Peyer's patch (tissue), 4 donors: ENCODE data around the gene TTC38.

Experiments used
- CTCF ChIP-seq, 6 experiments: fragments of 450-650 bp in 4 of 6; fragments of 200-600 bp in 2 of 6; sonication (generic) in 1 of 6; IDR thresholded peaks; one replicate each; pipeline ENCODE4 v1.5.1; 2017 to 2019; ENCODE audit warnings: antibody characterized with exemption in 6 of 6, mild to moderate bottlenecking in 3 of 6, moderate library complexity in 1 of 6
- POLR2A ChIP-seq, 2 donors: fragments of 450-650 bp; IDR thresholded peaks; one replicate each; pipeline ENCODE4 v1.5.1; 2017; ENCODE audit warnings: antibody characterized with exemption in 2 of 2, mild to moderate bottlenecking in 2 of 2, moderate library complexity in 2 of 2

- TF ChIP-seq CTCF (IDR thresholded peaks at IDR 0.05) (no peak), POLR2A (IDR thresholded peaks at IDR 0.05) (no peak)
Measured at GRCh38 chr22:46280999-46281623, 13.3 kb downstream of the TTC38 start.
